HepG2 (cell line): ENCODE measurements around the gene GAREM1. TPM values are rescaled to one million over a fixed set of nuclear protein-coding genes. Genes with fewer than 3 reads are reported as not detected.

ENCODE experiments used
- HNF1B ChIP-seq: sonication (generic); formaldehyde crosslinking; IDR thresholded peaks from 2 replicates; pipeline ENCODE4 v1.5.1; 2020; ENCODE audit warnings: mild to moderate bottlenecking, moderate library complexity, missing genetic modification reagents
- NCOA5 ChIP-seq: sonication (generic); formaldehyde crosslinking; IDR thresholded peaks from 2 replicates; pipeline ENCODE4 v1.4.0; 2020; ENCODE audit warnings: missing genetic modification reagents
- SALL1 ChIP-seq: sonication (generic); formaldehyde crosslinking; IDR thresholded peaks from 2 replicates; pipeline ENCODE4 v1.8.0; 2022; ENCODE audit warnings: mild to moderate bottlenecking, missing genetic modification reagents
- TBX2 ChIP-seq: sonication (generic); formaldehyde crosslinking; IDR thresholded peaks from 2 replicates; pipeline ENCODE4 v1.5.0; 2020; ENCODE audit warnings: missing genetic modification reagents, mild to moderate bottlenecking, borderline replicate concordance
- ZBTB20 ChIP-seq: sonication (generic); formaldehyde crosslinking; IDR thresholded peaks from 2 replicates; pipeline ENCODE4 v1.8.1; 2023; ENCODE audit warnings: missing genetic modification reagents, low read depth, mild to moderate bottlenecking, borderline replicate concordance
- ZBTB21 ChIP-seq: sonication (generic); formaldehyde crosslinking; IDR thresholded peaks from 2 replicates; pipeline ENCODE4 v1.4.0; 2020; ENCODE audit warnings: missing genetic modification reagents
- ZFX ChIP-seq: sonication (generic); formaldehyde crosslinking; IDR thresholded peaks from 2 replicates; pipeline ENCODE4 v1.4.0; 2020; ENCODE audit warnings: mild to moderate bottlenecking, low read depth, missing genetic modification reagents, moderate library complexity
- ZNF292 ChIP-seq: sonication (generic); formaldehyde crosslinking; IDR thresholded peaks from 2 replicates; pipeline ENCODE4 v1.8.1; 2022; ENCODE audit warnings: mild to moderate bottlenecking, low read depth, missing genetic modification reagents, borderline replicate concordance
- ZNF335 ChIP-seq: sonication (generic); formaldehyde crosslinking; IDR thresholded peaks from 2 replicates; pipeline ENCODE4 v1.4.0; 2020; ENCODE audit warnings: missing genetic modification reagents
- ZNF710 ChIP-seq: sonication (generic); formaldehyde crosslinking; IDR thresholded peaks from 2 replicates; pipeline ENCODE4 v1.5.0; 2020; ENCODE audit warnings: mild to moderate bottlenecking, missing genetic modification reagents, borderline replicate concordance
- polyA plus RNA-seq, 8 experiments: library from polyadenylated mRNA; depleted of rRNA in 3 of 8; stranded (reverse) in 7 of 8; unstranded in 1 of 8; fragments of >200 nt; fragmentation: Illumina TruSeq in 4 of 8; extraction: Trizol in 4 of 8; gene quantifications; 2 replicates each; pipeline versions ENCODE4 v1.2.1 to v1.2.3, GENCODE V29; 2011 to 2016; ENCODE audit warnings: low read depth in 4 of 8, missing spikeins in 1 of 8, mixed read lengths in 1 of 8; ENCODE audit not compliant: insufficient read depth in 1 of 8
- total RNA-seq, 5 experiments: library from RNA; depleted of rRNA; stranded (reverse); fragments of >200 nt; fragmentation: Illumina TruSeq; extraction: Trizol; gene quantifications; 2 replicates each; pipeline ENCODE4 v1.2.3, GENCODE V29; 2016; ENCODE audit warnings: low read depth in 1 of 5

GAREM1 gene
- total and polyA plus RNA-seq, 2 of the 13 experiments (the other 11 are each of a cell fraction or from before 2014, with no cell fraction given): 2.5 to 2.9 TPM

- TF ChIP-seq ZBTB20 (CRISPR knock-in tag) (no peak), ZBTB21 (peak; percentile 63; the same call in 1 of the 2 replicates), TBX2 (CRISPR knock-in tag) (no peak), NCOA5 (CRISPR knock-in tag) (no peak), ZNF335 (CRISPR knock-in tag) (no peak), ZNF710 (no peak), HNF1B (CRISPR knock-in tag) (no peak), ZNF292 (CRISPR knock-in tag) (peak; percentile 60; the same call in 1 of the 2 replicates), ZFX (CRISPR knock-in tag) (peak; percentile 40; the same call in 1 of the 2 replicates), SALL1 (peak; percentile 24; the same call in 1 of the 2 replicates)
Measured at GRCh38 chr18:32469190-32469651, 1.5 kb downstream of the GAREM1 start (continued).
